GM12892 (cell line): ENCODE measurements around the gene LNX1.

Source experiments
- POLR2A ChIP-seq: IDR thresholded peaks from 2 replicates; pipeline ENCODE4 v1.6.1; 2011; ENCODE audit warnings: low read depth, low read length, control low read depth
- POLR2AphosphoS5 ChIP-seq: IDR thresholded peaks from 2 replicates; pipeline ENCODE4 v1.6.1; 2011; ENCODE audit warnings: low read depth, low read length, control low read depth
- TAF1 ChIP-seq: IDR thresholded peaks from 2 replicates; pipeline ENCODE4 v1.6.1; 2011; ENCODE audit warnings: low read depth, mild to moderate bottlenecking, control low read depth, low read length, borderline replicate concordance

DNA sequence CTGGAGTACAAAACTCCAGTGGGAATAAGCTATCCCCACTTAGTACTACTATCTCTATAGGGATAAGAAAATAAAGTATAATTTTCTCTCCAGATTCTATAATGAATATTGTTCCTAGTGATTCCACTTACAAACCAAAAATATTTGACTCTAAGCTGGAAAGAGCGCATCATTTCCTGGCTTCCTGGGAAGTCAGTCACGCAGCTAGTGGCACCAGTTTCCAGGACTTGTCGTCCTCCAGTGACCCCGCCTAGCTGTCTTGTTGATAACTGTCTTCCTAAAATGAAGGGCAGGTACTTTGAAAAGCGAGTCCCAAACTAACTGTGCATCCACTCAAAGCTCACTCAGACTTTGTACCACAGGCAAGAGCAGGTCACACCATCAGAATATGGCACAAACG, 39.3 kb downstream of the LNX1 start:
- no peak for TF ChIP-seq POLR2AphosphoS5
- no peak for TF ChIP-seq POLR2A
- no peak for TF ChIP-seq TAF1
